Epithelial cell of esophagus (primary cell): ENCODE data around the gene PODN.

ENCODE experiments used
- DNase-seq: peaks from one replicate; pipeline ENCODE4 v3.0.0; 2010; ENCODE audit warnings: low read depth
- H3K4me3 ChIP-seq: 2 replicates; pipeline ENCODE4 v1.5.1; 2011; ENCODE audit warnings: mild to moderate bottlenecking, low read length, control low read depth
- CTCF ChIP-seq: IDR thresholded peaks from 2 replicates; pipeline ENCODE4 v1.5.1; 2011; ENCODE audit warnings: low read depth, mild to moderate bottlenecking, low read length, control low read depth, inconsistent platforms; ENCODE audit not compliant: insufficient read depth; ENCODE audit errors: missing control alignments

The PODN gene

DNA sequence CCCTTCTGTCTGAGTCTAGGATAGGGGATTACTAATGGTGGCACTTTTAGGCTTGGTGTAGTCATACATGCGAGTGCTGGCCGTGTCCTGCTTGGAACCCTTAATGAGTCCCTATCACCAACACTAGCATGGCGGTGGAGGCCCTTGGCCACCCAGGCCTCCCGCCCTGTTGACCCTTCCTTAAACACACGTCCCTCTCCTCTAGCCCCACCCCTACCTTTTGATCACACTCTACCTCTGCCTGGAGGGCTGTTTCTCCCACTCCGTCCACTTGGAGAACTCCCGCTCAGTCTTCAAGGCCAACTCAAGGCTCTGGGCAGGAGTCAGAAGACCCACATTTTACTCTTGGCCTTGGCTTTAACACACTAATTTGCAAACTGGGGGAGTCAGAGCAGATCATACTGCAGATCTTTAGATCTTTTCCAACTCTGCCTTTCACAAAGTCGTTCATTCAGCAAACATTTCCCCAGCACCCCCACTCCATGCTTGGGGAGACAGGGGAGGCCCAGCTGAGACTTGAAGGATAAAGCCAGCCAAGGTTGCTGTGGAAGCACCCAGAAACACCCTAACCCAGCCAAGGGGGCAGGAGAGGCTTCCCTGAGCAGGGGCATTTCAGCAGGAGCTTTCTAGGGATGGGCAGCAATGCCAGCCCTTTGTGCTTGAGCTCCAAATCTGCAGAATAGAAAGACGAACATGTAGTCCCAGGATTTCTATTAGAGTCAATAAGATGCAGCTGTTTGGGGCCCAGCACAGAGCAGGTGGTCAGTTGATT lies 1.9 kb downstream of the PODN start:
- DNase-seq, result no peak
- no peak for TF ChIP-seq CTCF
- no peak overlapping the region for H3K4me3 ChIP-seq

- no peak overlapping the region for H3K4me3 ChIP-seq
- no peak for TF ChIP-seq CTCF
- DNase-seq, result no peak
These were observed 3.4 kb downstream of the PODN start for GRCh38 chr1:53065391-53065790.

DNA sequence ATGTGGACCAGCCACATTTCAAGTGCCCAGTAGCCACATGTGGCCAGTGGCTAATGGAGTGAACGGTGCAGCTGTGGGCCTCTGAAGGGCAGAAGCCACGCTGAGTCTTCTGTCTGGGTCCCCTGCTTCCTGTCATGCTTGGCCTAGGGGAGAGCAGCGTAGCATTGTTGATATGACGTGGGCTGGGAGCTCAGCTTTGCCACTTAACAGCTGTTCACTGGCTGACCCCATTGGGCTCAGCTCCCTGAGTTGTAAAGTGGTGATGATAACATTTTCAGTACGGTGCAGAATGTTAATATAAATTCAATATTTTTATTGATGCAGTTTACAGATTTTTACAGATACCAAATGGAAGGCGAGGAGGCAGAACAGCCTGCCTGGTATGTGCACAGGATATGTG lies 4.5 kb downstream of the PODN start:
- DNase-seq, result no peak
- TF ChIP-seq CTCF, result no peak
- H3K4me3 ChIP-seq, result no peak overlapping the region

DNA sequence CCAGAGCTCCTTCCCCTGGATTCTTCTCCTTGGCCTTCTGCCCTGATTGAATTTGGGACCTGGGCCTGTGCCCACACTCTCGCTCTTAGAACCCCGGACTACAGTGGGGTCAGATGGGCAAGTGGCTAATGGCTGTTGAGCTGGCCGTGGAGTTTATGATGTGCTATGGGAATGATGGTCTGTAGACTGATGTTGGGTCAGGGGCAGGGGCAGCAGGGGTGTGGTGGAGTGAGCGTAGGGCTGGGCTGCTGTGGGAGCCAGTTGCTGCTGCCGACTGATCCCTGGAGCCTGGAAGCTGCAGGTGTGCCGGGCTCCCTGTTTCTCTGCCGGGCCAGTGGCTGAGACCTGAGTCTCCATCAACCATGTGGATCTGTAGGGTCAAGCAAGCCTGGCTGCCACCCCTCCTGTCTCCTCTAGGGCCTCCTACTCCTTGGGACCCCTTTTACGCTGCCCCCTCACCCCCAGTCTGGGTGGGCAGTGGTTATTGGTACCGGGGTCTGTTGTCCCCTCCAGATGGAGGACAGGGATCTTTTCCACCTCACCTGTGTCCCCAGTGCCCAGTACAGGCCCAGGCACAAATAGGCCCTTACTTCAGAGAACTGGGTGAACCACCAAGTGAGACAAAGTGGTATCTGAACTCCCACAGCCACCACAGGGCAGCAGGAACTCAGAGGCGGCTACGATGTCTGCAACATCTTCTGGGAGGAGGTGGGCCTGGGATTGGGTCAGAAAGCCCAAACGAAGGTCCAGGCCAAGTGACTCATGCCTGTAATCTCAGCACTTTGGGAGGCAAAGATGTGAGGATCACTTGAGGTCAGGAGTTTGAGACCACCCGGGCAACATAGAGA lies 5.1 kb downstream of the PODN start:
- no peak overlapping the region for H3K4me3 ChIP-seq
- no peak for DNase-seq
- no peak for TF ChIP-seq CTCF

- no peak for TF ChIP-seq CTCF
- DNase-seq, result no peak
- H3K4me3 ChIP-seq, result no peak overlapping the region
These were observed 5.9 kb downstream of the PODN start for GRCh38 chr1:53067886-53068285.

- no peak for TF ChIP-seq CTCF
- DNase-seq, result no peak
- H3K4me3 ChIP-seq, result no peak overlapping the region
These were observed 6.5 kb downstream of the PODN start for GRCh38 chr1:53068314-53069099.
